Measurements from ENCODE around the gene ARL3. TPM values are rescaled to one million over a fixed set of nuclear protein-coding genes. Genes with fewer than 3 reads are reported as not detected.
A peak's percentile ranks its signal among the peaks of the same experiment; 100 is the strongest.

ARL3 gene
- total and polyA plus RNA-seq, 9 donors = 9.5 to 25.6 (median 23.3) TPM

DNA sequence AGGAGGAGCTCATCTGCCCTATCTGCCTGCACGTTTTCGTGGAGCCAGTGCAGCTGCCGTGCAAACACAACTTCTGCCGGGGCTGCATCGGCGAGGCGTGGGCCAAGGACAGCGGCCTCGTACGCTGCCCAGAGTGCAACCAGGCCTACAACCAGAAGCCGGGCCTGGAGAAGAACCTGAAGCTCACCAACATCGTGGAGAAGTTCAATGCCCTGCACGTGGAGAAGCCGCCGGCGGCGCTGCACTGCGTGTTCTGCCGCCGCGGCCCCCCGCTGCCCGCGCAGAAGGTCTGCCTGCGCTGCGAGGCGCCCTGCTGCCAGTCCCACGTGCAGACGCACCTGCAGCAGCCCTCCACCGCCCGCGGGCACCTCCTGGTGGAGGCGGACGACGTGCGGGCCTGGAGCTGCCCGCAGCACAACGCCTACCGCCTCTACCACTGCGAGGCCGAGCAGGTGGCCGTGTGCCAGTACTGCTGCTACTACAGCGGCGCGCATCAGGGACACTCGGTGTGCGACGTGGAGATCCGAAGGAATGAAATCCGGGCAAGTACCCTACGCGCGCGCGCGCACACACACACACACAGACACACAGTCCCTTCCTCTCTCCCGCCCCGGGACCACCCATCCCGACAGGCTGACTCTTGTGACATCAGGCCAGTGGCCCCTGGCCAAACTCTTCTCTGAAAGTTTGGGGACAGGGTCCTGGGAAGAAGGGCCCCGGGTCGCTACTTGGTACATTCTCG lies 69.4 kb downstream of the ARL3 start:
- peak; percentile 82 to 89 (median 85) for DNase-seq
- no peaks in the 10 kb centered on the region for H3K27me3 ChIP-seq
- H3K9me3 ChIP-seq = no peaks in the 10 kb centered on the region
- peaks cover 23% of the 10 kb centered on the region for H3K4me1 ChIP-seq (ENCODE audit: insufficient read depth)
- WGBS, 3 donors = 0 to 1% (median 0%) methylated on average over 43 to 62 of the region's 62 CpGs
- H3K36me3 ChIP-seq = no peaks in the 10 kb centered on the region
- peak overlapping the region; percentile 69 for H3K4me3 ChIP-seq
- no peak for TF ChIP-seq EP300 (IDR thresholded peaks at IDR 0.05)
- TF ChIP-seq, protein P1, sequence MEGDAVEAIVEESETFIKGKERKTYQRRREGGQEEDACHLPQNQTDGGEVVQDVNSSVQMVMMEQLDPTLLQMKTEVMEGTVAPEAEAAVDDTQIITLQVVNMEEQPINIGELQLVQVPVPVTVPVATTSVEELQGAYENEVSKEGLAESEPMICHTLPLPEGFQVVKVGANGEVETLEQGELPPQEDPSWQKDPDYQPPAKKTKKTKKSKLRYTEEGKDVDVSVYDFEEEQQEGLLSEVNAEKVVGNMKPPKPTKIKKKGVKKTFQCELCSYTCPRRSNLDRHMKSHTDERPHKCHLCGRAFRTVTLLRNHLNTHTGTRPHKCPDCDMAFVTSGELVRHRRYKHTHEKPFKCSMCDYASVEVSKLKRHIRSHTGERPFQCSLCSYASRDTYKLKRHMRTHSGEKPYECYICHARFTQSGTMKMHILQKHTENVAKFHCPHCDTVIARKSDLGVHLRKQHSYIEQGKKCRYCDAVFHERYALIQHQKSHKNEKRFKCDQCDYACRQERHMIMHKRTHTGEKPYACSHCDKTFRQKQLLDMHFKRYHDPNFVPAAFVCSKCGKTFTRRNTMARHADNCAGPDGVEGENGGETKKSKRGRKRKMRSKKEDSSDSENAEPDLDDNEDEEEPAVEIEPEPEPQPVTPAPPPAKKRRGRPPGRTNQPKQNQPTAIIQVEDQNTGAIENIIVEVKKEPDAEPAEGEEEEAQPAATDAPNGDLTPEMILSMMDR (IDR thresholded peaks at IDR 0.05) = peak in 2 of 3 donors; percentile 68 to 70
- no peak for TF ChIP-seq POLR2A (IDR thresholded peaks at IDR 0.05)
- intact Hi-C loops (cut with DNase I) = loop anchor here in 3 of 4 donors (2.0 to 10.0 kb wide), 3 partner anchors 67 to 70 kb away; partner anchors contain the start of genes ARL3 (in 3 of the 3) and SFXN2 (in 3 of the 3)
- H3K27ac ChIP-seq = peak overlapping the region; percentile 91 to 98

DNA sequence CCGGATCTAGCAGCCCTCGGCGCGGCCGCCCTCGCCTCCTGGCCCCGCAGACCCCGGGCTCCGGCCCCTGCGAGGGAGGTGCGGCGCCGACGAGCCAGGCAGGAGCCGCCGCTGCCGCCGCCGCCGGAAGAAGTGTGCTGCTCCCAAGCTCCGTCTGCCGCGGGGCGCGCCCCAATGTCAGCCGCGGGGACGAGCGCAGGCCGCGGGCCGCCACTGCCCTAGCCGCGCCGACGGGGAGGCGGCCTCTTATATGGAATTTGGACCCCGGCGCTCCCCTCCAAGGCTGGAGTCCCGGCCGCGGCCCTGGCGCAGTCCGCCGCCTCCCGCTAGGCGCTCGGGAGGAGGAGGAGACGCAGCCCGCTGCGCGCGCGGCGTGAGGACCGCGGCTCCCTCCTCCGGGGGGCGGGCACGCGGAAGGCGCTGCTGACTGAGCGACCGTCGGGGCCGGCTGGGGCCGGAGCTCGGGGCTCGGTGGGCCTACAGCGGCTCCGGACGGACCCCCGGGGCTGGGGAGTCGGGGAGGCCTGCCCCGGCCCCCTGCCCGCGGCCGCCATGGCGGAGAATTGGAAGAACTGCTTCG lies 70.0 kb downstream of the ARL3 start, which contains the start of gene TRIM8:
TRIM8 (plus strand) TSS at position 414 of the 580 bp plus-strand sequence; CDS start at position 553, 139 bp downstream.
- peaks cover 17% of the 10 kb centered on the region for H3K4me1 ChIP-seq (ENCODE audit: insufficient read depth)
- peak within 1 kb of the TSS; percentile 91 to 98 for H3K27ac ChIP-seq
- intact Hi-C loops (cut with DNase I) = loop anchor here in 2 of 4 donors (2.0 to 10.0 kb wide), 2 partner anchors 71 kb away; partner anchors contain the start of genes ARL3 (in 2 of the 2) and SFXN2 (in 2 of the 2)
- peak within 1 kb of the TSS; percentile 69 for H3K4me3 ChIP-seq
- H3K9me3 ChIP-seq = no peaks in the 10 kb centered on the region
- H3K27me3 ChIP-seq = no peaks in the 10 kb centered on the region
- no peaks in the 10 kb centered on the region for H3K36me3 ChIP-seq
- TF ChIP-seq POLR2A (IDR thresholded peaks at IDR 0.05) = no peak
- TF ChIP-seq EP300 (IDR thresholded peaks at IDR 0.05) = no peak
- TF ChIP-seq, protein P1 (IDR thresholded peaks at IDR 0.05) = no peak
- 0 to 3% (median 2%) methylated on average over 18 to 79 of the region's 80 CpGs for WGBS, 3 donors
- peak; percentile 49 to 72 (median 64) for DNase-seq

DNA sequence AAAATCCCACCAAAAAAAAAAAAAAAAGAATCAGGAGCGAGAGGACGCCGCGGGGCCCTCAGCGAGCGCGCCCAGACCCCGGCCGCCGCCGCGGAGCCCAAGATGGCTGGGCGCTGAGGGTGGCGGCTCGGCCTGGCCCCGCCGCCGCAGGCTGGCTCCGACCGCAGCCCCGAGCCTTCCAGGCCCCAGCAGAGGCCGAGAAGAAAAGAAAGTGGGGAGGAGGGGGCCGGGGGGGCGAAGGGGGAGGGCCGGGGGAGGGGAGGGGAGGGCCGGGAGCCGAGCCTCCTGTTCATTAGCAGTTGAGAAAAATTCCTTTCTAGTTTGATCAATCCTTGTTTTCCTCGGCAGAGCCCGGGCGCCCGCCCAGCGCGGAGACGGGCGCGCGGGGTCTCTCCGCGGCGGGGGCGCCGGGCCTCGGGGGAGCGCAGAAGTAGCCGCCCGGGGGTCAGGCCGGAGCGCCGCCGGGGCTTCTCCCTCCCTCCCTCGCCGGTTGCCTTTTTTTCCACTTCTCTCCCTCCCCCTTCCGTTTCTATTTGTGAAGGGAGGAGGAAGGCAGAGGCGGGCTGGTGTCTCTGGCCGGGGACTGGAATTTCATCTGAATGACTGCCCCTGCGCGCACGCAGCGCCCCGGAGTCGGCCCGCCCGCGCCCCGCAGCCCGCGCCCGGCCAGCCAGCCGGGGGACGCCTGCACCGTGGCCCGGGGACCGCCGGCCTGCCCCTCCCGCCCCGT lies 70.7 kb downstream of the ARL3 start:
- H3K9me3 ChIP-seq = no peaks in the 10 kb centered on the region
- DNase-seq = peak; percentile 63 to 82 (median 75)
- no peaks in the 10 kb centered on the region for H3K27me3 ChIP-seq
- peaks cover 10% of the 10 kb centered on the region for H3K4me1 ChIP-seq (ENCODE audit: insufficient read depth)
- no peaks in the 10 kb centered on the region for H3K36me3 ChIP-seq
- TF ChIP-seq EP300 (IDR thresholded peaks at IDR 0.05) (no peak), POLR2A (IDR thresholded peaks at IDR 0.05) (peak; percentile 61)
- TF ChIP-seq, protein P1 (IDR thresholded peaks at IDR 0.05) = no peak
- intact Hi-C loops (cut with DNase I) = loop anchor here in 2 of 4 donors (2.0 to 10.0 kb wide), 2 partner anchors 71 kb away; partner anchors contain the start of genes ARL3 (in 2 of the 2) and SFXN2 (in 2 of the 2)
- peak overlapping the region; percentile 91 to 98 for H3K27ac ChIP-seq
- H3K4me3 ChIP-seq = peak overlapping the region; percentile 69
- 0 to 2% (median 1%) methylated on average over 74 to 76 of the region's 76 CpGs for WGBS, 3 donors
